ENCODE data around the gene KRTAP5-2.
"Not testable (repeated sequence)": the region's sequence is repeated elsewhere in the genome, so short reads cannot be mapped to it uniquely, and the experiment has no call there.

Gene KRTAP5-2

GRCh38 chr11:1628506-1629325 lies 30.6 kb upstream of the KRTAP5-2 start:
- DNase-seq (ENCODE audit: low spot score) (peak; percentile 64), FAIRE-seq (no peak)

GRCh38 chr11:1625541-1625940 lies 27.4 kb upstream of the KRTAP5-2 start:
- FAIRE-seq (no peak), DNase-seq (ENCODE audit: low spot score) (no peak)

DNA sequence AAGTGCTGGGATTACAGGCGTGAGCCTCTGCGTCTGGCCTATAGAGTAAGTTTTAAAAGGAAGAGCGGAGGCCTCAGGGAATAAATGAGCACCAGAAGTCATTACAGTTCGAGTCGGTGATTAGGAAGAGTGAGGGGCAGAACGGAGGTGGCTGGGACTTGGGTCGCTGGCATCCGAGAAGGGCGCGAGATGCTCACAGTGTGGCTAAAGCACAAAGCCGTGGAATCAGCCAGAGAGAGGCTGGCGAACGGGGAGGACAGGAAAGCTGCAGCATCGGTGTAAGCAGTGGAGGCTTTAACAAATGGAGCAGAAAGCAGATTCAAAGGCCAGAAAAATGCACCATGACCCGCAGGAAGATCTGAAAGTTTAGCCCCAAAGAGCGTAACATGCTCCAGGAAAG lies 26.5 kb upstream of the KRTAP5-2 start:
- no peak for DNase-seq (ENCODE audit: low spot score)
- FAIRE-seq = no peak

DNA sequence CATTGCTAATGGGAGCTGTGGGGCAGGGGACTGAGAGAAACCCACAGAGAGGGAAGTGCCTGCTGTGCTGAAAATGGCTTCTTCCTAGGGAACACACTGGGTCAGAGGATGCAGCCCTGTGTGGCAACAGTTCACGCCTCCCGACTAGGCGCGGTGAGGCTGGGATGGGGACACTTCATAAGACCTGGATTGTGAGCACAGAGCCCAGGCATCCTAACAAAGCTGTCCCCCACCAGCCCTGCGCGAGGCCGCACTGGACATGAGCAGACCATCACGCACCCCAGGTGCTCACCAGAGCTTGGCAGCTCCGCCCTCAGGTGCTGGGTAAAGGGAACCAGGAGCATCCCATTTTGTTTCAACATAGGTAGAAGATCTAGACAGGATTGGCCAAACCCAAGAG lies 25.6 kb upstream of the KRTAP5-2 start:
- FAIRE-seq = no peak
- DNase-seq (ENCODE audit: low spot score) = no peak

DNA sequence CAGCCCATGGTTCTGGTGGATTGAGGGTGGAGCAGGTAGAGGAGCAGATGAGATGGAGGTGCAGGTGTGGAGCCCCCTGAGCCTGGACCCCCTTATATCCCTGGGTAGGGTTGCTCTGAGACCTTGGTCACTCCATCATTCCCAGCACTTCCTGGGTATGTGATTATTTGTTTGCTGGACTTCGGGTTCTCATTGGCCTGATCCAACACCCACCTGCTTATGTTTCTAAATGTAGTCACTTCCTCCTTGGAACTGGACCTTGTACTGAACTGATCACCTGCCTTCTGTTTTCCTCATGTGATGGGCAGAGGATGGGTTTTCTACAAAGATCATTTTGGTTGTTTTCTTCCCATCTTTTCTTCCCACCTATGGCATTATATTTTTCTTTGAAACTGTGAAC lies 24.0 kb upstream of the KRTAP5-2 start, which contains the start of gene KRTAP5-4:
Gene KRTAP5-4, minus strand, starts transcription at position 53 of the 400 bp plus-strand sequence. Its CDS starts 45 bp downstream, at position 8.
- FAIRE-seq = no peak
- no peak for DNase-seq (ENCODE audit: low spot score)

- FAIRE-seq = no peak
Measured at GRCh38 chr11:1619449-1619848, 21.4 kb upstream of the KRTAP5-2 start.

DNA sequence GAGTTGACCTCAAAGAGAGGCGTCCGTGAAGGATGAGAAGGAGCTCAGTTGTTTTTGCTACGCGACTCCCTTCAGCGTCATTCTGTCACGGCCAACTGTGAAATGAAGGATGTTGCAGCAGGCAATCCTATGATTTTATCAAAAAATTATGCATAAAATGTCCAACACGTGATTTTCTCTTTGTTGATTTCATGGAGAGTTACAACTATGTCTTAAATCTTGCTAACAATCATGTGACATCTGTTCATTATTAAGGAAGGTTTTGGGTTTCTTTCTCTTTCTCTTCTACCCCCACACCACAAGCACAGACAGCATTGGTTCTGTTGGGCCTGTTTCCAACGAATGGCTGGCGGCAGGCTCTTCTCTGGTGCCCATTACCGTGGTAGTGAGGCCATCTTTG lies 20.1 kb upstream of the KRTAP5-2 start:
- DNase-seq (ENCODE audit: low spot score) = no peak
- FAIRE-seq = no peak

More at GRCh38 chr11:1619449-1619848, 21.4 kb upstream of the KRTAP5-2 start:
- DNase-seq (ENCODE audit: low spot score) = no peak

GRCh38 chr11:1608363-1608762 lies 10.3 kb upstream of the KRTAP5-2 start, which contains the start of gene KRTAP5-3:
KRTAP5-3 (minus strand) TSS chr11:1608463; CDS start chr11:1608385, 78 bp downstream.
- DNase-seq (ENCODE audit: low spot score) (no peak), FAIRE-seq (no peak)

DNA sequence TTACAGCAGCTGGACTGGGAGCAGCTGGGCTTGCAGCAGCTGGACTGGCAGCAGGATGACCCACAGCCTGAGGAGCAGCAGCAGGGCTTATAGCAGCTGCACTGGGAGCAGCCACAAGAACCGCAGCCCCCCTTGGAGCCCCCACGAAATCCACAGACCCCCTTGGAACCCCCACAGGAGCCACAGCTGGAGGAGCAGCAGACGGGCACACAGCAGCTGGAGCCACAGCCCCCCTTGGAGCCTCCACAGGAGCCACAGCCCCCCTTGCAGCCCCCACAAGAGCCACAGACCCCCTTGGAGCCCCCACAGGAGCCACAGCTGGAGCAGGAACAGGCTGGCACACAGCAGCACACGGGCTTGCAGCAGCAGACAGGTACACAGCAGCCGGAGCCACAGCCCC lies 9.8 kb upstream of the KRTAP5-2 start:
- DNase-seq (ENCODE audit: low spot score); FAIRE-seq: not testable (repeated sequence)

DNA sequence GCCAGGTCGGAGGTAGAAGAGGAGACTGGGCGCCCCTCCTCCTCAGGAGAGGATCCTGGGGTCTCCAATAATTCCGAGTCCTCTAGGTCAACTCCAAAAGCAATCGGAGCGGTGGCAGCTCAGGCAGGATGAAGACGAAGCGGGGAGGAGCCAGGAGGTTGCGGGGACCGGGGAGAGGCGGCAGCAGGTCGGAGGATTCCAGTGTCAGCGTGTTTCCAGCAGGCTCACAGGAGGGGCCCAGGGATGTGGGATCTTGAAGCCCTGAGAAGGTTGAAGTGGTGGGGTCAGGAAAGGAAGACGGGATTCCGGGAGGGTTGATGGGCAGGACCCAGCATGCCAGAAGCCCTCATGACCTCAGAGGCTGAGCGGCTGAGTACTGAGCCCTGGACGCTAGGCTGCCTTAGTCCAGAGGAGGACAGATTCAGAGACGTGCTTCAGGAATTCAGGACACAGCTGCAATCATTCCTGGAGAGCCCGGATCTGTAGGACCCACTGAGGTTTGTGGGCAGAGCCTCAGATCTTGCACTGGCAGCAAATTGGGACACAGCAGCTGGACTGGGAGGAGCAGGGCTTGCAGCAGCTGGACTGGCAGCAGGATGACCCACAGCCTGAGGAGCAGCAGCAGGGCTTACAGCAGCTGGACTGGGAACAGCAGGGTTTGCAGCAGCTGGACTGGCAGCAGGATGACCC lies 9.2 kb upstream of the KRTAP5-2 start:
- FAIRE-seq = not testable (repeated sequence)

DNA sequence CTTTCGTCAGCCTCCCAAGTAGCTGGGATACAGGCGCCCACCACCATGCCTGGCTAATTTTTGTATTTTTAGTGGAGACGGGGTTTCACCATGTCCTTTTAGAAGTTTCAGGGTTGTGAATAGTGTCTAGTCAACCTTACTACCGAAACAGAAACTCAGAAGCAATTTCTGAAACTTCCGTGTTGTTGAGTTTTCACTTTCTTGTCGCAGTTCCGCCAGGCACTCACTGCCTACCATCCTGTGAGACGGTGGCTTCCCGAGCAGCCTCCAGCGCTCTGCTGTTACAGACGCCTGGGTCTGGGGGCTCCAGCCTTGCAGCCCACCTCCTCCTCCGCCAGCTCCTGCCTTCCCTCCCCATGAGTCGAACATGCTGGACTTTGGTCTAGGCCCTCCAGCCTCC lies 7.8 kb upstream of the KRTAP5-2 start:
- DNase-seq (ENCODE audit: low spot score); FAIRE-seq: not testable (repeated sequence)

More for the DNA sequence above, 9.2 kb upstream of the KRTAP5-2 start:
- DNase-seq (ENCODE audit: low spot score) = not testable (repeated sequence)

GRCh38 chr11:1604711-1605110 lies 6.6 kb upstream of the KRTAP5-2 start:
- no peak for DNase-seq (ENCODE audit: low spot score)
- FAIRE-seq = no peak

GRCh38 chr11:1604181-1604580 lies 6.1 kb upstream of the KRTAP5-2 start:
- DNase-seq (ENCODE audit: low spot score) = no peak
- no peak for FAIRE-seq

DNA sequence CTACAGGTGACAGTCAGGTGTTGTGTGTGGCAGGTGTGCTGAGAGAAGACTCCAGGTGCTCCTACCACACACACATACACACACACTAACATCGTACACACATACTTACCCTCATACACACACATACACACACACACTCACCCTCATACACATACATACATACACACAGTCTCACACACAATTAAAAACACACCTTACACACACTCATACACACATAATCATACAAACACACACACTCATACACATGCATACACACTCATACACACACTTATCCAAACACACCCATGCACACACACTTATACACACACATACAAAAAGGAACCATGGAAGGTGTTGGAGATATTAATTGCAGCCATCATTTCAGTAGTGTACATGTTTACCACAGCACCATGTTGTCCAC lies 5.5 kb upstream of the KRTAP5-2 start:
- no peak for DNase-seq (ENCODE audit: low spot score)
- FAIRE-seq = no peak

- not testable (repeated sequence) for DNase-seq (ENCODE audit: low spot score)
- peak; percentile 80 for FAIRE-seq
Measured at GRCh38 chr11:1601663-1602062, 3.6 kb upstream of the KRTAP5-2 start.

DNA sequence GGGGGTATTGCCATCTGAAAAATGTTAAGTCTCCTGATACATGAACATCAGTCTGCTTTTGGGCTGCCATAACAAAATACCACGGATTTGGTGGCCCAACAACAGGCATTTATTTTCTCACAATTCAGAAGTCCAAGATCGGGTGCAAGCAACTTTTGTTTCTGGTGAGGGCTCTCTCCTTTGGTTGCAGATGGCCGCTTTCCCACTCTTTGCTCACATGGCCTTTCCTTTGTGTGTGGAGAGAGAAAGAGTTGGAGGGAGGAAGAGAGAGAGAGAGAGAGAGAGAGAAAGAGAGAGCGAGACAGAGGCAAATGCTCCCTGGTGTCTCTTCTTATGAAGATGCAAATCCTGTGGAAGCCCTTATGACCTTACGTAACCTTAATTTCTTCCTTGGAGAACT lies 2.5 kb upstream of the KRTAP5-2 start:
- no peak for FAIRE-seq

GRCh38 chr11:1598816-1599215 lies 722 bp upstream of the KRTAP5-2 start:
- no peak for FAIRE-seq
- no peak for DNase-seq (ENCODE audit: low spot score)

More for the DNA sequence above, 2.5 kb upstream of the KRTAP5-2 start:
- no peak for DNase-seq (ENCODE audit: low spot score)

DNA sequence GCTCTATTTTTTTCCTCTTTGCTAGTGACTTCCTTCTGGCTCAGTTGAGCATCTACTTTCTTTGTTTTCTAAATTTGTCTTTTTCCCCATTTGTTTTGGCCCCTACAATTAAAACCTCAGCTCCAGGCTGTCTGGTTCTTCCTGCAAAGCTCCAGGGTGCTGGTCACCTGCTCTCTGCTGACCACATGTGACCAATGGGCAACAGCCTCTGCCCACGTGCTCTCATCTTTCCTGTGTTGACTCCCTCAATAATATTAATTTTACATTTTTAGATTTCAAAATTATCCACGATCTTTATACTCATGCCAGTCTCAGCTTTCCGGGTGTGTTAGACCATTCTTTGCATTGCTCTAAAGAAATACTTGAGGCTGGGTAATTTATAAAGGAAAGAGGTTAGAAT lies 312 bp upstream of the KRTAP5-2 start:
- FAIRE-seq; DNase-seq (ENCODE audit: low spot score): not testable (repeated sequence)

GRCh38 chr11:1597331-1597993 lies 632 bp downstream of the KRTAP5-2 start:
- DNase-seq (ENCODE audit: low spot score) (no peak), FAIRE-seq (no peak)

DNA sequence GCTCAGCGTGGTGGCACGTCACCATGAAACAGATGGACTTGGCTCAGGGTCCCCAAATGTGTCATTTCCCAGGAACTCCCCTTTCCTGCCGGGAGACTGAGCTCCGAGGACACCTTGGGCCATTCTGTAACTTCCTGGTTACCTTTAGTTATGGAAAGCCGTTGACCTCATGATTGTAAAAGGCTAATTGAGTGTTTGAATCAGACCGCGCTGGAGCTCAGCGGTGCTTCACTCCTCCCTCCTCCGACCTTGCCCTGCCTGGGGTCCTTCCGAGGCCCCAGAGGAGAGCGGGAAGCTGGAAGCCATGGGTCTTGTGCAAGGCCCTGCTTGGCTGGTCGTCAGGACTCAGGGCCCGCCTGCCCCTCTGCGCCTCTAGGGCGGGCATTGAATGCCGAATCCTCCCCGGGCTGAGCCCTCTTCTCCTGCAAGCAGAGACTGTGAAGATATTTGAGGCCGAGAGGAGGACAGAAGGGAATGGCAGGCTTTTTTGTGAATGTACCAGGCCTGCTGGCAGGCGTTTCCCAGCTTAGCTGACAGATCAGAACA lies 1.4 kb downstream of the KRTAP5-2 start:
- not testable (repeated sequence) for DNase-seq (ENCODE audit: low spot score); FAIRE-seq

GRCh38 chr11:1595994-1596575 lies 2.0 kb downstream of the KRTAP5-2 start:
- not testable (repeated sequence) for FAIRE-seq; DNase-seq (ENCODE audit: low spot score)

Data from urothelium cell line (cell line).